ENCODE measurements around the gene TRIM14.
"Not testable (repeated sequence)": the region's sequence is repeated elsewhere in the genome, so short reads cannot be mapped to it uniquely, and the experiment has no call there.

The TRIM14 gene

DNA sequence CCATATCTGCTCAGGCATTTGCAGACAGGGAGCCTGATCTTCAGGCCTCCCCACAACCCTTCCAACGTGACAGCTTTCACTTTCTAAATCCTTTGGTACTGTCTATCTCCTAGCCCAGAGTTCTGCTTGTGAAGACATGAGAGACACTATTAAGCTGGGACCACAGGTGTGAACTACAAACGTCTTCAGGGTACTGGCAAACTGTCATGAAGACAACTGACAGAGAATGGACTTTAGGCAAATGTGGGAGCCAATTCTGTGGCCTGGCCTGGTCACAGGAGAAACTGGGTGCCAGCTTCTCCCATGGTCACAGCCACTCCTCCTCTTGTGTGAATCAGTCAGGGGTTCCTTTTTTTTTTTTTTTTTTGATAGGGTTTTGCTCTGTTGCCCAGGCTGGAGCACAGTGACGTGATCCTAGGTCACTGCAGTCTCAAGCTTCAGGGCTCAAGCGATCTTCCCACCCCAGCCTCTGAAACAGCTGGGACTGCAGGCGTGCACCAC, 10.4 kb downstream of the TRIM14 start:
- no peak for DNase-seq (ENCODE audit: low read depth)

DNA sequence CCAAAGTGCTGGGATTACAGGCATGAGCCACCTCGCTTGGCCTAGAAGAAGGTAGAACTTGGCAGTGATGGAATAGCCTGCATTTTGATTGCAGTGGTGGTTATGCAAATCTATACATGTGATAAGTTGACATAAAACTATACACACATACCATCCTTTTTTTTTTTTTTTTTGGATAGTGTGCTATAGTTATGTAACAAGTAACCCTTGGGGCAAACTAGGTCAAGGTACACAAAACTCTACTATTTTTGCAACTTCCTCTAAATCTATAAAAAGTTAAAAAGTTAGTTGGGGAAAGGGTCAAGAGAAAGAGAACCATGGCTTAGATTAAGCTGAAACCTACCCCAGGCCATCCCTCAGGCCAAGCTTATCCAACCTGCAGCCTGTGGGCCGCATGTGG, 11.1 kb downstream of the TRIM14 start:
- DNase-seq (ENCODE audit: low read depth), result no peak

DNA sequence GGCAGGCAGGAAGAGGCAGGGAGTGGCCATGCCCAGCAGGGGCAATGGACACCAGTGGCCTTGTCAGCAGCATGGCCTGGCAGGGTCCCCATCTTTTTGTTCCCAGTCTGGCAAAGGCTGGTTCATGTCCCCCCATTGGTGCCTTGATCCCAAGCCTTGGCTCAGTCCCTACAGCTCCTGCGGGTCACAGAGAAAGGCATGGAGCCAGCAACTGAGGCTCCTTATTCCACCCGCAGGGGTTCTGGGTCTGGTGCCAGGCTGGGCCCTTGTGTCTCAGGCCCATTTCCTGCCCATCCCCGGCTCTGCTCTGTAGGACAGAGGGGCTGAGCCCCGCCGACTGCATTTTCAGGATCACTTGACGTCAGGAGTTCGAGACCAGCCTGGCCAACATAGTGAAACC, 14.0 kb downstream of the TRIM14 start:
- DNase-seq (ENCODE audit: low read depth), result no peak

DNA sequence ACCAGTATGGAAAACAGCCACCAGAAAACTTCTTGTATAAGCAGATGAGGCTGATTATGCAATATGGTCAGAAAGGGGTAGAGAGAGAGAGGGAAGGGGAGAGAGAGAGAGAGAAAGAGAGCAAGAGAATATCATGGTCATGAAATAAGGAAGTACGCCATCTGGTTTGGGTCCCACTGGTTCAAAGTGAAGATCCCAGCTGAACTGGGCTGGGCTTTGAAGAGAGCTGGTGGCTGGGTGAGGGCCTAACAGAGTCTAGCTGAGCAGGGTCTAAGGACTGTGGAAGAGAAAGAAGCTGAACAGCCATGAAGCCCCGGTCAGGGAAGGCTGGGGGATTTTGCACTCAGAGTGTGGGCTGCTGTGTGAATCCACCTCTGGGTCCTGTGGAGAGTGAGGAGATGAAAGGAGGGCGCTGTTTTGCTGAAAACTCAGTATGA, 14.6 kb downstream of the TRIM14 start:
- DNase-seq (ENCODE audit: low read depth), result no peak

DNA sequence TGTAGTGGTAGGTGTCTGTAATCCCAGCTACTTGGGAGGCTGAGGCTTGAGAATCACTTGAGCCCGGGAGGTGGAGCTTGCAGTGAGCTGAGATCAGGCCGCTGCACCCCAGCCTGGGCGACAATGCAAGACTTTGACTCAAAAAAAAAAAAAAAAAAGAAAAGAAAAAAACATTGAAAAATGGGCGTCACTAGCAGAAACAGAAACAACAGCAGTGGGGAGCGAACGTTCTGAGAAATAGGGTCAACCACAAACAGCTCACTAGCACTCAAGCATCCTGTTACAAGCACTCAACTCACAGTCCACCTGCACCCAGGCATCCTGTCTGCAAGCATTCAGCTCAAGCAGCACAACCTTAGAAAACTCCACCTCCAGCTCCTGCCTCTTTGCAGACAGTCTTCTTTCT, 17.2 kb downstream of the TRIM14 start:
- no peak for DNase-seq (ENCODE audit: low read depth)

DNA sequence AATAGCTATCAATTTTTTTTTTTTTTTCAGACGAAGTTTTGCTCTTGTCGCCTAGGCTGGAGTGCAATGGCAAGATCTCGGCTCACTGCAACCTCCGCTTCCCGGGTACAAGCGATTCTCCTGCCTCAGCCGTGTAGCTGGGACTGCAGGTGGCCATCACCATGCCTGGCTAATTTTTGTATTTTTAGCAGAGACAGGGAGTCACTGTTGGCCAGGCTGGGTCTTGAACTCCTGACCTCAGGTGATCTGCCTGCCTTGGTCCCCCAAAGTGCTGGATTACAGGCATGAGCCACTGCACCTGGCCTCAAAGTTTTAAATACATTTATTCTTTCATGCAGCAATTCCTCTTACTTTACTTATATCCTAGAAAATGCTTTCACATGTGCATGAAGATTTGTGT, 17.6 kb downstream of the TRIM14 start:
- DNase-seq (ENCODE audit: low read depth), result no peak

DNA sequence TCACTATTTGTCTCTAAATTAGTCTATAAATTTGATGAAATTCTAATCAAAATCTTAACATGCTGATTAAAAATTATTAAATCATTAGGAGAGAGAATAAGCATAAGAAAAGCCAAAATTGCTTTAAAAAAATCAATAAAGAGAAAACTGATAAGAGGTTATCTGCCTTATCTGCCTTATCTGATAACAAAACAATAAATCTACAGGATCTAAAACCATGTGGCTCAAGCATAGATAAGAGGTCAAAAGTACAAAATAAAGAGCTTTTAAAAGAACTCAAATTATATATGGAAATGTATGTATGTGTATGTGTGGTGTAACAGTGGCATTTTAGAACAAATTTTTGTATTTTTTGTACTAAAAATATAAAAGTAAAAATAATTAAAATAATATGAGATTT, 18.6 kb downstream of the TRIM14 start:
- no peak for DNase-seq (ENCODE audit: low read depth)

DNA sequence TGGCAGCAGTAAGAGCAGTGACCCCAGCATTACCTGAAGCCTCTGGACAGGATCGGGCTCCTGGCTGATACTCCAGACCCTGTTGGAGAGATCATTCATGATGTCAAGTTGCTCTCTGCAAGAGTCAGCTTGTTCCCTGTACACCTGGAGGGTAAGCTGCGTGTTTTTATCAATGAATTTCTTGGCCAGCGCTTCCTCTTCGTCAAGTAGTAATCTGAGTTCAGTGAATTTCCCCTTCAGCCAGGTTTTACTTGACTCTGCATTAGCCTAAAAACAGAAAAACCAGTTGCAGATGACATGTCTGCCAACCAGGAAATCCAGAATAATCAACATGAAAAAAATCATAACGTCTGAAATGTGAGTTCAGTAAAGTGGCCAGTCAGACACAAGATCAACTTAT, 19.1 kb downstream of the TRIM14 start:
- DNase-seq (ENCODE audit: low read depth), result no peak

DNA sequence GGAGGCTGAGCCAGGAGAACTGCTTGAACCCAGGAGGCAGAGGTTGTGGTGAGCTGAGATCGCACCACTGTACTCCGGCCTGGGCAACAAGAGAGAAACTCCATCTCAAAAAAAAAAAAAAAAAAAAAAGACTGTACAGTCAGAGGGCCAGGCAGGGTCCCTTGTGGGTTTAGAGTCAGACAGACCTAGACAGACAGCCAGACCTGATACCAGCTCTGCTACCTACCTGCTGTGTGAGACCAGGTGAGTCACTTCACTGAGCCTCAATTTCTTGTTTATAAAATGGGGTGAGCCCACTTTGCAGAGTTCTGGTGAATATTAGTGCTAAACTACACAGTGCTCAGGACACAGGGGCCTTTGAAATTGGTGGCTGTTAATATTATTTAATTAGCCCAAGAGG, 19.7 kb downstream of the TRIM14 start:
- DNase-seq (ENCODE audit: low read depth), result no peak

DNA sequence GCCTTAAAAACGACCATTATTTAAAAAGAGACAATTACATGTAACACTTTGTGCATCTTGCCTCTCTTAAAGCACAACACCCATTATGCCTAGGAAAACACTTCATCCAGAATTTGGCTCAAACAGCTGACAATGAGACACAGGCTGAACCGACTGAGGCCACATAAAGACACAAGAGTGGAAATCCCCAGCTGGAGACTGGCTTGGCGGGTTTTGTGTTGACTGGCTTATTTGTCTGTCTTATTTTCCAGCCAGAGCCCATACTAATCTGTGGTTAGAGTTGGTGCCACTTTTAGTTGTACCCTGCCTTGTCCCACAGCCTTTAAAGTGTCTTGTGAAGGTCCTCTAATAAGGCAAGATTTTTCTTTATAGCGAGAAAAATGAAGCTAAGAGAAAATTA, 21.2 kb downstream of the TRIM14 start:
- no peak for DNase-seq (ENCODE audit: low read depth)

DNA sequence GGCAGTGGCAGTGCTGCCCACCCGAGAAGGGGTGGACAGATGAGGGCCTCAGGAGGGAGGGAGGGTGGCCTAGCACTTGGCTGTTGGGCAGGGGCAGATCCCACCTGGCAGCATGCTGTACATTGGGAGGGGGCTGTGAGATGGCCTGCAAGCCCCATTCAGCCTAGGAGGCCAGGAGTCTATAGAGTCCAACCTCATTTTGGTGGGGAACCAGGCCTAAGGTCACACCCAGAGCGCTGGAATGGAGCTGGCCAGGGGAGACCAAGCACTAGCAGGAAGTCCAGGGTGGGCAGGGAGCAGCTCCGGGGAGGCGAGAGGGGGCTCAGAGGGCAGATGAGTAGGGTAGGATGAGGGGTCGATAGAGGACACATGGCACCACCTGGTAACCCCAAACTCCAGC, 22.9 kb downstream of the TRIM14 start:
- DNase-seq (ENCODE audit: low read depth), result no peak

DNA sequence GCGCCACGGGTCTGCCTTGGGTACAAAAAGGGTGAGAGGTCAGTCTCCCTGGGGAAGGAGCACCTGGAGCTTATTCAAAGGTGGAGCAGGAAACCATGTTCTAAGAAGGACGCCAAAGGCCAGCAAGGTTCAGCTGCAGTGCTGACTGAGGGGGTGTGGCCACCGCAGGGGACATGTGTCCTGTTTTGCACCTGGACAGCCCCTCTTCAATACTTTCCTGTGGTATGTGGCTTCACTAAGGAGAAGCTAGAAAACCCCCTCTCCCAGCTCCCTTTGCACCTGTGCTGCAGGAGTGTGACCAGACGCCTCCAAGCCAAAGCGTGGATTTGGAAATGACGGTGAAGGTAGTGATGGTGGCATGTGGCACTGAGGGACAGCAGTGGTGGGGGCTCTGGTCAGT, 23.6 kb downstream of the TRIM14 start:
- no peak for DNase-seq (ENCODE audit: low read depth)

DNA sequence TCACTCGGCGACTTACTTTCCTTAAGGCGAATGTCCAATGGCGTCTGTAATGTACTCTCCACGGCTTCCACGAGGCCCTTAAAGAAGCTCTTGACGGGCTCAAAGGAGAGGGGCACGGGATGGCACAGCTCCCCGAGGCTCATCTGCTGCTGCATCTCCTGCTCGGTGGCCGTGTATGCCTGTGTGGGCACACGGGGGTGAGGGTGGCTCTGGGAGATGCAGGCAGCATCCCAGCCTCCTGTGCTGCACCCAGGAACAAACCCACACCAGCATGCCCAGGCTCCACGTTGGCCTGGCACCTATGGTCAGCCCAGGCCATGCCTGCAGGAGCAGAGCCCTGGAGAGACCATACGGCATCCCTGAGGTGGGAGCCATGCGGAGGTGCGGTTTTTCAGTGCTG, 24.2 kb downstream of the TRIM14 start:
- DNase-seq (ENCODE audit: low read depth), result no peak

DNA sequence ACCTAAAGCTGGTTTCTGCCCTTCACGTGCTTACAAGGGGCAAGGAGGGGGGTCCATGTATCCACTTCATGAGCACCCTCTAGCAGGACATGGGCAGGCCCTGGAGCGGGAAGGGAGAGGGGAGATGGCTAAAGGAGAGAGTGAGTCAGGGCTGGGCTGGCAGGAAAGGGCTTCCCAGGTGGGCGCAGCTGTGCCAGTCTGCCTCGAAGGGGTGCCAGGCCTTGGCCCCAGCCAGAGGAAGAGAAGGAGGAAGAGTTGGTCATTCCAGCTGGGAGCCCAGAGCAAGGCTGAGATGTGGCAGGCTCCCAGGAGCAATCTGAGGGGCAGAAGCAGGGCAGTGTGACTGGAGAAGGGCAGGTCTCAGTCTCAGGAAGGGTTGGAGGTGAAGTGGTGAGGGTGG, 24.7 kb downstream of the TRIM14 start:
- no peak for DNase-seq (ENCODE audit: low read depth)

DNA sequence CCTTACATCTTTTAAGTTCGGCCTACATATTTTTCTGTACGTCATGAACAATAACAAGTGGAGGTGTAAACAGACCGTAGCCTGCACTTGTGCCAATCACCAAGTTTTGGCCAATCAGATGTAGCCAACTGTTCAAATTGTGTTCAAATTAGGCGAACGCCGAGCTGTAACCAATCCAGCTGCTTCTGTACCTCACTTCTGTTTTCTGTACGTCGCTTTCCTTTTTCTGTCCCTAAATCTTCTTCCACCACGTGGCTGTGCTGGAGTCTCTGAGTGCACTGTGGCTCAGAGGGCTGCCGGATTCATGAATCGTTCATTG, 26.4 kb downstream of the TRIM14 start:
- no peak for DNase-seq (ENCODE audit: low read depth)

DNA sequence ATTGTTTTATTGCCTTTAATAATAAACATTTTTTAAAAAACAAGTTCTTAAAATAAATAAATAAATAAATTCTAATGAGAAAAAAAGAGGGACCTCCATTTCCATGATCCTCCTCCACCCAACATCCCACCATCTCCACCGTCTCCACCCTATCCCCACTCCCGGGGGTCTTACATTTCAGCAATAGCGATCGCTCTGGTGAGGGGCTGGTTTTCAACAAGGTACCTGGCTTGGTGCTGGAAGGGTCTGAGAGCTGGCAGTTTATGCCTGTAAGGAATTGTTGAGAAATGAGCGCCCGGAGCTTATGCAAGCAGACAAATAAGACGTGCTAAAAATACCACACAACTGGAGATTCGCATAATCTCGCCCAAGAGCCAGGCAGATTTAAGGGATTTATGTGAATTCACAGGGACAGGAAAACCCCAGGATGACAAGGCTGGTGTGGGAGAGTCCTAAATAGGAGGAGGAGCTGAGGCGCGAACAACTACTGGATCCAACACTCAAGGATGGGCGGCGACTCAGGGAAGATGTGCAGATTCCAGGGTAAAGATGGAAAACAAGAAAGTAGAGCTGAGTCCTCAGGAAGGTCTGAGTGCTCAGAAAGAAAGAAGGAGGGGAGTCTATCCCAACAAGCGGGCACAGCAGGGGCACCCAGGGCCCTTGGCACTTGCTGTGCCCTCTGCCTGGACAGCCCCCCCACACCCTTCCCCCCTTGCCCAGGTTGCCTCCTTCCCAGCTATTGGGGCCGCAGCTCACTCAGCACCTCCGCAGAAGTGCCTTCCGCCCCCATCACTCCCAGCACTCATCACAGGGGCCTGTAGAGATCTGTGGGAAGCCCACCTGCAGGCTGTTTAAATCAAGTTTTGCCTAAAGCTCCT, 27.0 kb downstream of the TRIM14 start:
- DNase-seq (ENCODE audit: low read depth), result no peak

DNA sequence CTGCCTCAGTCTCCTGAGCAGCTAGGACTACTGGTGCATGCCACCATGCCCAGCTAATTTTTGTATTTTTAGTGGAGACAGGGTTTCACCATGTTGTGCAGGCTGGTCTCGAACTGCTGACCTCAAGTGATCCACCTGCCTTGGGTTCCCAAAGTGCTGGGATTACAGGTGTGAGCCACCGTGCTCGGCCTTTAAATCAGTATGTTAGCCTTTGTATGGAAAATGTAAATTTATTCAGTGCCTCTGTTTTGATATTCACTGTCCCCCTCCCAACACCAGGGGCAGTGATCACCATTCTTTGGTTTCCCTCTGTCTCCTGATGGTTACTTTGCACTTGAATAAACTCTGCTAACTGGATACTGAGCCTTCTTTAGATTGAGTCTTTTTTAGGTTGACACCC, 28.3 kb downstream of the TRIM14 start:
- not testable (repeated sequence) for DNase-seq (ENCODE audit: low read depth)

DNA sequence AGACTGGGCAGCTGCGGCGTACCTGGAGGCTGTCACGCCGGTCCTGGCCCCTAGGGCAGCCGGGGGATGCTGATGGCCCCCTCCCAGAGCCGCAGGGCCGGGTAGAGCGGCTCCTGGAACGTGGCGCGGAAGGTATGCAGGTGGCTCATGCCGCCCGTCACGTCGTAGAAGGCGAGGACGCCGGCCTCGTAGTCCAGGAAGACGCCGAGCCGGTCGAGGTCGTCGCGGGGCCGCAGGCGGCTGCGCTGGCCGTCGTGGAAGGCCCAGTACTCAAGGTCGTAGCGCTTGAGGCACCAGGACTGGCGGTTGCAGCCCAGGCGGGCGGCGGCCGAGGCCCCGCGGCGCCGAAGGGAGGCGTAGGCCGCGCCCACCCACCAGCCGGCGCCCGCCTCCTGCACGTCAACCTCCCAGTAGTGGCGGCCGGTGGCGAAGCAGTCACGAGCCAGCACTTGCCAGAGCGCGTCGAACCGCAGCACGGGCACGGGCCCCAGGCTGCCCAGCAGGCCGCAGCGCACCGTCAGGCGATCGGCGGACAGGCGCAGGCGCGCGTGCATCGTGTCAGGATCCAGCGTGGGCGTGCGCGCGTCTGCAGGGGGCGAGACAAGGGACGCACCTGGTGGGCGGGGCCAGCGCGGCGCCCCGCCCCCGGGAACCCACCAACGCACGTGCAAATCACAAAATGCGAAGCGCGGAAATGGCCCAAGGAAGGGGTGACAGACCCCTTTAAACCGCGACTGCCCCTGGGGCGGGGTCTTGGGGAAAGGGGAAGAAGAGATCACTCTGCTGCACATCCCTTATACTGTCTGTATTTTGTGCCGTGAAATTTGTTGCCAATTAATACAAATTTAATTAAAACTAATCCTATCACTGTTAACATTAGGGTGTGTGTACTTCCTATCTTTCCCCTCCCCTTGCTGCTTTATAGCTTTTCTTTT, 31.3 kb downstream of the TRIM14 start:
- no peak for DNase-seq (ENCODE audit: low read depth)

DNA sequence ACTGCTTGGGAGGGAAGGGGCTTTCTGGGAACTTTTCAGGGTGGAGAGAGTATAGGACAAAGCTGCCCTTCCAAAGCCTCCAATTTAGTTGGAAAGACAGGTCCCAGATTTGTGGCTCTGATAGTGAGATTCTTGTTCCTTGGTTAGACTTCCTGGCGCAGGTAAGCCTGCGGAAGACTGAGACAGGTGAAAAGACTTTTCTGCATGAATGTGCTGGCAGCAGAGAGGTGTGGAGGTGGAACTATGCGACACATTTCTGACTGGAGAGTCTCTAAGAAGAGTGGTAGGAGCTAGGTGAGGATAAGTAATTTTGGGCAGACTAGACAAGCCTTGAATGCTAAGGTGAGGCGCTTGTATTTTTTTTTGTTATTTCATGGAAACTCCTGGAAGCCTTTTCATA, 32.6 kb downstream of the TRIM14 start:
- no peak for DNase-seq (ENCODE audit: low read depth)

DNA sequence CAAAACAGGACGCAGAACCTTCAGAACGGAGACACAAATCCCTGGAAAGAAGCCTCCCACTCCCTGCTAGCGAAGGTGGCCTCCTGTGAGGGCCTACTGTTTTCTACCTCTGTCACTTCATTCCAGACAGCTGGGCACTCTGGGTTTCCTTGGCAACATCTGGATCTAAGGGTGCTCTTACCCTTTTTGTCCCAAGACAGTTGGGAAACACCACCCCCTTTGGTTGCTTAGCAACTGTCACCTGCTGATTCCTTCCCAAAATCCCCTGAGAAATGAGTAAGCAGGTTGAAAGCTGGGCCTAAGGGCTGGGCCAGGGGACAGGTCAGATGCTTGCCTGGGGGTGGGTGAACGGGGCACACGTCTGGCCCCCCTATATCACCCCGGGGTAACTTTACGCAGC, 33.1 kb downstream of the TRIM14 start:
- DNase-seq (ENCODE audit: low read depth), result no peak

DNA sequence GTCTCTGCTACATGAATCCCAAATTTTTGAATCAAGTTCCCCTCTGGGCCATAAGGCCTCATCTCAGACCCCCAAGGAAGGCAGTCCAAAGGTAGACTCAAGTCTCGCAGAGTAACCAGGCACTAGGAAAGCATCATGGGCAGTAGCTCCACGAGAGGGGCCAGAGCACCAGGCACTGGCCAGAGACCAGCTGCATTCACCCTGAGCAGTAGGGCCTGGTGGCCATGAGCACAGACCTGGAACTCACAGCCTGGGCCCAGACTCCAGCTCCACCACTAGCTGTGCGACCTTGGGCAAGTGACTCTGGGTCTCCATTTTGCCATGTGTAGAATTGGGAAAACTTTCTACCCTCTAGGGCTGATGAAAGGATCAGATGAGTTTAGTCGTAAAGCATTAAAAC, 34.0 kb downstream of the TRIM14 start:
- no peak for DNase-seq (ENCODE audit: low read depth)

DNA sequence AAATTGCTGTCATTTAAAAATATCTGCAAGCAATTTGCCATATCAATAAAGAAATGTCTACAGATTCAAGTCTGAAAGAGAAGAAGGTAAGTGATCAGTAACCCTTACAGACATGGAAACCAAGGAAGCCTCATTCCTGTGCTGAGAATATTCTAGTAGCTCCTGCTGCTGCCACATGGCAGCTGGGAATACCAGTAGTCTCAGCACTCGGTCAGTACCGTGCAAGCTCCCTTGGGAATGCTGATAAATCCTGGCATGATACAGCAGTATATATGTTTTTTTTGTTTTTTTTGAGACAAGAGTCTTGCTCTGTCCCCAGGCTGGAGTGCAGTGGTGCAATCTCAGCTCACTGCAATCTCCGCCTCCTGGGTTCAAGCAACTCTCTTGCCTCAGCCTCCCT, 34.6 kb downstream of the TRIM14 start:
- DNase-seq (ENCODE audit: low read depth), result no peak

DNA sequence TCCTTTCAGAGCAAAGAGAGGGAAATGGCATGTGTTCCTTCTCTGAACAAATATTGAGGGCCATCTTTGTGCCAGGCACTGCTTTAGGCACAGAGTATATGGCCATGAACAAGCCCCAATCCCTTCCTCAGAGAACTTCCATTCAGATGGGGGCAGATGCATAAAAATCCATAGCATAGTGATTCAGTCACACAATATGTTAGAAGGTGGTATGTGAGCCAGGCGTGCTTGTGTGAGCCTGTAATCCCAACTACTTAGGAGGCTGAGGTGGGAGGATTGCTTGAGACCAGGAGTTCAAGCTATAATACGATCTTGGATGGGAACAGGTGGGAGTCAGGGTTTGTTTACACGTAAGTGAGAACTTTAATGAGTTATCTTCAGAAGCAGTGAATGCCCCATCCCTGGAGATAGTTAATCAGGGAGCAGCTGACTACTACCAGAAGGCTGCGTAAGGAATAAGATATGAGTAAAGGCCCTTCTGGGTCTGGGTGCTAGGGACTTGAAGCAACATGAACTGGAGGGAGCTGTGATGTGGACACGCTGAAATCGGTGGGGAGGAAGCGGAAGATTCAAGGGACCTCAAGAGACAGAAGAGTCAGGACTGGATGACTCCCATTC, 35.3 kb downstream of the TRIM14 start:
- no peak for DNase-seq (ENCODE audit: low read depth)
